ENCODE data around the gene WWC2.

DNA sequence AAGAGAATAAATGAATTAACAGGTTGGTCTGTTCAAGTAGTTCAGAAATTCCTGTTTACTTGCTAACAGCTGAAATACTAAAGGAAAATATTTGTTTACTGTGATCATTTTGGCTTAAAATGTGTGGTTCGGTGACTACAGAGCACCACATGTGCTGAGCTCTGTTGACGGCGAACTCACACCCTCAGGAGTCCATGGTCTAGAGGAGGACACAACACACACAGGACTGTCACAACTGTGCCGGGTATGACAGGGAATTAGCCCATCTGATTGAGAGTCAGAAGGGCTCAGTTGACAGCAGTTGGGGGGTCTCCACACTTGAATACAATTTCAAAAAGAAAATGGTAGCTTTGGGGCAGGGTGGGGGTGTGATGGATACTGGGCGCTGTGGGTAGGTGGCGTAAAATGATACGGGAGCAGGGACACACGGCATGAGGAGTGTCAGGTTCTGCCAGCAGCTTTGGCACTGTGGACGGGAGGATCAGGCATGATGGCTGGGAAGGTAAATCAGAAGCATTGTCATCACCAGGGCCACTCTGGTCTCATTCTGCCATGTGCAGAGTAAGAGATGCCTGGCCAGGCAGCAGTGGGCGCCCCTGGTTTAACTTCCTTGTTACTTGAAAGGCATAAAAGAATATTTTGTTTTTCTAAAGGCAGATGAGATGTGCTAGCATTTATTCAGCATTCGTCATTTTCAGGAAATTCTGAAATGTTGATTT, 187.7 kb downstream of the WWC2 start:
- TF ChIP-seq, protein P1, sequence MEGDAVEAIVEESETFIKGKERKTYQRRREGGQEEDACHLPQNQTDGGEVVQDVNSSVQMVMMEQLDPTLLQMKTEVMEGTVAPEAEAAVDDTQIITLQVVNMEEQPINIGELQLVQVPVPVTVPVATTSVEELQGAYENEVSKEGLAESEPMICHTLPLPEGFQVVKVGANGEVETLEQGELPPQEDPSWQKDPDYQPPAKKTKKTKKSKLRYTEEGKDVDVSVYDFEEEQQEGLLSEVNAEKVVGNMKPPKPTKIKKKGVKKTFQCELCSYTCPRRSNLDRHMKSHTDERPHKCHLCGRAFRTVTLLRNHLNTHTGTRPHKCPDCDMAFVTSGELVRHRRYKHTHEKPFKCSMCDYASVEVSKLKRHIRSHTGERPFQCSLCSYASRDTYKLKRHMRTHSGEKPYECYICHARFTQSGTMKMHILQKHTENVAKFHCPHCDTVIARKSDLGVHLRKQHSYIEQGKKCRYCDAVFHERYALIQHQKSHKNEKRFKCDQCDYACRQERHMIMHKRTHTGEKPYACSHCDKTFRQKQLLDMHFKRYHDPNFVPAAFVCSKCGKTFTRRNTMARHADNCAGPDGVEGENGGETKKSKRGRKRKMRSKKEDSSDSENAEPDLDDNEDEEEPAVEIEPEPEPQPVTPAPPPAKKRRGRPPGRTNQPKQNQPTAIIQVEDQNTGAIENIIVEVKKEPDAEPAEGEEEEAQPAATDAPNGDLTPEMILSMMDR (IDR thresholded peaks at IDR 0.05): no peak
- no peak for TF ChIP-seq POLR2A (IDR thresholded peaks at IDR 0.05)
